ENCODE data around the gene CERS1.

- no peak for TF ChIP-seq BACH2 (CRISPR knock-in tag; IDR thresholded peaks at IDR 0.05; ENCODE audit: borderline replicate concordance)
- TF ChIP-seq PATZ1 (CRISPR knock-in tag; IDR thresholded peaks at IDR 0.05; ENCODE audit: borderline replicate concordance) = no peak
- TF ChIP-seq CREB5 (CRISPR knock-in tag; IDR thresholded peaks at IDR 0.05; ENCODE audit: low read depth) = no peak
- TF ChIP-seq RARB (CRISPR knock-in tag; IDR thresholded peaks at IDR 0.05) = no peak
- no peak for TF ChIP-seq ESRRG (CRISPR knock-in tag; IDR thresholded peaks at IDR 0.05)
Observed at GRCh38 chr19:18868380-18869022, 27.5 kb downstream of the CERS1 start.
